Tibial nerve (tissue), 4 donors: ENCODE measurements around the gene LINGO4.

ENCODE experiments used
- EP300 ChIP-seq, 2 donors: sonication (generic); formaldehyde crosslinking; IDR thresholded peaks; one replicate each; pipeline ENCODE4 v1.6.1; 2017; ENCODE audit warnings: antibody characterized with exemption in 2 of 2, mild to moderate bottlenecking in 1 of 2
- POLR2A ChIP-seq, 2 donors: fragments of 450-650 bp; IDR thresholded peaks; one replicate each; pipeline ENCODE4 v1.6.1; 2017; ENCODE audit warnings: antibody characterized with exemption in 2 of 2, mild to moderate bottlenecking in 2 of 2, moderate library complexity in 2 of 2
- TF ChIP-seq, protein P1 (sequence below), 5 experiments: fragments of 200-600 bp in 3 of 5; fragments of 450-650 bp in 2 of 5; sonication (generic) in 3 of 5; IDR thresholded peaks; one replicate each; pipeline ENCODE4 v1.5.1; 2016 to 2019; ENCODE audit warnings: antibody characterized with exemption in 5 of 5, mild to moderate bottlenecking in 3 of 5, moderate library complexity in 2 of 5

DNA sequence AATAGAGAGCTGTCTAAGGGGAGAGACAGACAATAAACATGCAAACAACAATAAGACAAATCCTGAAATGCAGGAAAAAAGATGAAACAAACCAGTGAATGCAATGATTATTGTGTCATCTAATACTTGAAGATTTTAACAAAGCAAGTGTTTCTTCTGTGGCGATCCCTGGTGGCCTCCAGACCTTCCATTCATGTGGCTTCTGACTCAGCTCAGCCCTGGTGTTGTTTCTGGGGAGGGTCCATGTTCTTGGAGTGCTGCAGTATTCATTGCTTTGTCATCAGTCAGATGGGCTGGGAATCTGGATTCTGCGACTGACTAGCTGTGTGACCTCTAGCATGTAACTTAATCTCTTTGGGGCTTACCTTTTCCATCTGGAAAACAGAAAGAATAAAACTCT is 35.9 kb upstream of the LINGO4 start:
- TF ChIP-seq, protein P1, sequence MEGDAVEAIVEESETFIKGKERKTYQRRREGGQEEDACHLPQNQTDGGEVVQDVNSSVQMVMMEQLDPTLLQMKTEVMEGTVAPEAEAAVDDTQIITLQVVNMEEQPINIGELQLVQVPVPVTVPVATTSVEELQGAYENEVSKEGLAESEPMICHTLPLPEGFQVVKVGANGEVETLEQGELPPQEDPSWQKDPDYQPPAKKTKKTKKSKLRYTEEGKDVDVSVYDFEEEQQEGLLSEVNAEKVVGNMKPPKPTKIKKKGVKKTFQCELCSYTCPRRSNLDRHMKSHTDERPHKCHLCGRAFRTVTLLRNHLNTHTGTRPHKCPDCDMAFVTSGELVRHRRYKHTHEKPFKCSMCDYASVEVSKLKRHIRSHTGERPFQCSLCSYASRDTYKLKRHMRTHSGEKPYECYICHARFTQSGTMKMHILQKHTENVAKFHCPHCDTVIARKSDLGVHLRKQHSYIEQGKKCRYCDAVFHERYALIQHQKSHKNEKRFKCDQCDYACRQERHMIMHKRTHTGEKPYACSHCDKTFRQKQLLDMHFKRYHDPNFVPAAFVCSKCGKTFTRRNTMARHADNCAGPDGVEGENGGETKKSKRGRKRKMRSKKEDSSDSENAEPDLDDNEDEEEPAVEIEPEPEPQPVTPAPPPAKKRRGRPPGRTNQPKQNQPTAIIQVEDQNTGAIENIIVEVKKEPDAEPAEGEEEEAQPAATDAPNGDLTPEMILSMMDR (IDR thresholded peaks at IDR 0.05), result no peak
- TF ChIP-seq EP300 (IDR thresholded peaks at IDR 0.05) (no peak), POLR2A (IDR thresholded peaks at IDR 0.05) (no peak)
